Measurements from ENCODE around the gene LIME1. TPM values are rescaled to one million over a fixed set of nuclear protein-coding genes. Genes with fewer than 3 reads are reported as not detected.

Gene LIME1
- total and polyA plus RNA-seq, 2 experiments from 2014 or later: 17.4 to 19.2 TPM

- H3K9me3 ChIP-seq (ENCODE audit: low read depth): no peaks in the 10 kb centered on the region
- TF ChIP-seq CTCF (IDR thresholded peaks at IDR 0.05; ENCODE audit: low read depth, low read length): no peak
- no peak for DNase-seq (ENCODE audit: low read depth in 1 of 2, low spot score in 1 of 2)
- H3K27me3 ChIP-seq: no peaks in the 10 kb centered on the region
- H3K27ac ChIP-seq: no peak overlapping the region
- H3K4me3 ChIP-seq: no peak overlapping the region
- peaks cover 8% of the 10 kb centered on the region for H3K36me3 ChIP-seq
- peaks cover 12% of the 10 kb centered on the region for H3K4me1 ChIP-seq (ENCODE audit: low read depth)
Observed at GRCh38 chr20:63734946-63735858, 1.3 kb upstream of the LIME1 start.

- peaks cover 19% of the 10 kb centered on the region for H3K4me1 ChIP-seq (ENCODE audit: low read depth)
- peaks cover 8% of the 10 kb centered on the region for H3K36me3 ChIP-seq
- TF ChIP-seq CTCF (IDR thresholded peaks at IDR 0.05; ENCODE audit: low read depth, low read length): no peak
- no peaks in the 10 kb centered on the region for H3K27me3 ChIP-seq
- no peak overlapping the region for H3K4me3 ChIP-seq
- no peaks in the 10 kb centered on the region for H3K9me3 ChIP-seq (ENCODE audit: low read depth)
- DNase-seq (ENCODE audit: low read depth in 1 of 2, low spot score in 1 of 2): no peak
- no peak overlapping the region for H3K27ac ChIP-seq
Observed at GRCh38 chr20:63736893-63737694, 630 bp downstream of the LIME1 start.

- DNase-seq (ENCODE audit: low read depth in 1 of 2, low spot score in 1 of 2): no peak
- H3K4me1 ChIP-seq (ENCODE audit: low read depth): peaks cover 19% of the 10 kb centered on the region
Observed at GRCh38 chr20:63737695-63737944, 1.2 kb downstream of the LIME1 start.

GRCh38 chr20:63737945-63738686 is 1.7 kb downstream of the LIME1 start:
- TF ChIP-seq CTCF (IDR thresholded peaks at IDR 0.05; ENCODE audit: low read depth, low read length): no peak
- peak overlapping the region; percentile 35 for H3K4me3 ChIP-seq
- peaks cover 15% of the 10 kb centered on the region for H3K36me3 ChIP-seq
- peak overlapping the region; percentile 74 for H3K27ac ChIP-seq
- no peak for DNase-seq (ENCODE audit: low read depth in 1 of 2, low spot score in 1 of 2)
- no peaks in the 10 kb centered on the region for H3K27me3 ChIP-seq
- peaks cover 19% of the 10 kb centered on the region for H3K4me1 ChIP-seq (ENCODE audit: low read depth)
- H3K9me3 ChIP-seq (ENCODE audit: low read depth): no peaks in the 10 kb centered on the region

More at GRCh38 chr20:63737695-63737944, 1.2 kb downstream of the LIME1 start:
- Histone ChIP-seq H3K27ac (no peak overlapping the region), H3K4me3 (no peak overlapping the region), H3K36me3 (peaks cover 10% of the 10 kb centered on the region), H3K9me3 (ENCODE audit: low read depth) (no peaks in the 10 kb centered on the region), H3K27me3 (no peaks in the 10 kb centered on the region)
- no peak for TF ChIP-seq CTCF (IDR thresholded peaks at IDR 0.05; ENCODE audit: low read depth, low read length)

GRCh38 chr20:63738687-63739129 is 2.2 kb downstream of the LIME1 start:
- peak; percentile 29 to 87 for DNase-seq (ENCODE audit: low read depth in 1 of 2, low spot score in 1 of 2)
- H3K27me3 ChIP-seq: no peaks in the 10 kb centered on the region
- H3K9me3 ChIP-seq (ENCODE audit: low read depth): no peaks in the 10 kb centered on the region
- no peak for TF ChIP-seq CTCF (IDR thresholded peaks at IDR 0.05; ENCODE audit: low read depth, low read length)
- peak overlapping the region; percentile 35 for H3K4me3 ChIP-seq
- H3K36me3 ChIP-seq: peaks cover 21% of the 10 kb centered on the region
- peaks cover 19% of the 10 kb centered on the region for H3K4me1 ChIP-seq (ENCODE audit: low read depth)
- H3K27ac ChIP-seq: peak overlapping the region; percentile 74
